Effector memory CD4-positive, alpha-beta T cell (primary cell): ENCODE results near the gene C20orf144.
"Not testable (repeated sequence)": the region's sequence is repeated elsewhere in the genome, so short reads cannot be mapped to it uniquely, and the experiment has no call there.

Source experiments
- DNase-seq, 3 donors: peaks; one replicate each; pipeline ENCODE4 v3.0.0-alpha.2; 2020
- H3K27ac ChIP-seq: 2 replicates; pipeline ENCODE4 v1.7.0; 2013; ENCODE audit warnings: mild to moderate bottlenecking, low read length, moderate library complexity; ENCODE audit not compliant: insufficient read depth, poor library complexity, severe bottlenecking
- H3K27me3 ChIP-seq: replicated peaks from 2 replicates; pipeline ENCODE4 v1.7.0; 2013; ENCODE audit warnings: mild to moderate bottlenecking, low read length; ENCODE audit not compliant: insufficient read depth, control insufficient read depth, poor library complexity, severe bottlenecking
- H3K36me3 ChIP-seq: 2 replicates; pipeline ENCODE4 v1.7.0; 2013; ENCODE audit warnings: mild to moderate bottlenecking, low read length, moderate library complexity; ENCODE audit not compliant: control insufficient read depth, insufficient read depth
- H3K4me1 ChIP-seq: 2 replicates; pipeline ENCODE4 v1.7.0; 2013; ENCODE audit warnings: low read length, mild to moderate bottlenecking; ENCODE audit not compliant: control insufficient read depth, insufficient read depth, poor library complexity, severe bottlenecking
- H3K4me3 ChIP-seq: 2 replicates; pipeline ENCODE4 v1.7.0; 2013; ENCODE audit warnings: low read length, low read depth, mild to moderate bottlenecking; ENCODE audit not compliant: insufficient read depth, poor library complexity, severe bottlenecking
- H3K9me3 ChIP-seq: 2 replicates; pipeline ENCODE4 v1.7.0; 2013; ENCODE audit warnings: mild to moderate bottlenecking, low read length, moderate library complexity; ENCODE audit not compliant: control insufficient read depth

C20orf144 gene

GRCh38 chr20:33696448-33696847 lies 34.3 kb downstream of the C20orf144 start:
- H3K4me1 ChIP-seq = no peaks in the 10 kb centered on the region
- DNase-seq = no peak
- no peak overlapping the region for H3K4me3 ChIP-seq
- no peaks in the 10 kb centered on the region for H3K27me3 ChIP-seq
- H3K9me3 ChIP-seq = no peaks in the 10 kb centered on the region
- H3K36me3 ChIP-seq = no peaks in the 10 kb centered on the region
- H3K27ac ChIP-seq = no peak overlapping the region

DNA sequence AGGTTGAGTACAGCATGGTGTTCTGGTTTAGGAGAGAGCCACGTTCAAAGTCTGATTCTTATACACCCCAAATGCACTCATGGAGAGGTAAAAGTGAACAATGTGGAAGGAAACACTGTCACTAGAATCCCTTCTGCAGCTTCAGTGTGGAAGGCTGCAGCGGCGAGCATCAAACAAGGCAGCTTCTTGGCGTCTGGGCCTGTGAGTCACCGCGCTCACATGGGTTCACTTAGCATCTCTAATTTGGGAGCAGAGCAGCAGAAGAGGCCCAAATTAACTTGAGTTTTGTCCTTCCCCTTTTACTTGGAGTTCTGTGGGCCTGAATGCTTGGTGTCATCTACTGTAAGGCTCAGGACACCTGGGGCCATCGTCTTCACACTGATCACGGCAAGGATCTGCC lies 35.0 kb downstream of the C20orf144 start:
- Histone ChIP-seq H3K36me3 (no peaks in the 10 kb centered on the region), H3K27ac (no peak overlapping the region), H3K4me1 (no peaks in the 10 kb centered on the region), H3K27me3 (no peaks in the 10 kb centered on the region), H3K9me3 (no peaks in the 10 kb centered on the region), H3K4me3 (no peak overlapping the region)
- no peak for DNase-seq

DNA sequence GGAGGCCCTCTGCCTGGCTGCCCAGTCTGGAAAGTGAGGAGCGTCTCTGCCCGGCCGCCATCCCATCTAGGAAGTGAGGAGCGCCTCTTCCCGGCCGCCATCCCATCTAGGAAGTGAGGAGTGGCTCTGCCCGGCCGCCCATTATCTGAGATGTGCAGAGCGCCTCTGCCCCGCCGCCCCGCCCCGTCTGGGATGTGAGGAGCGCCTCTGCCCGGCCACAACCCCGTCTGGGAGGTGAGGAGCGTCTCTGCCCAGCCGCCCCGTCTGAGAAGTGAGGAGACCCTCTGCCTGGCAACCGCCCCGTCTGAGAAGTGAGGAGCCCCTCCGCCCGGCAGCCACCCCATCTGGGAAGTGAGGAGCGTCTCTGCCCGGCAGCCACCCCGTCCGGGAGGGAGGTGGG lies 36.8 kb downstream of the C20orf144 start:
- H3K4me3 ChIP-seq, H3K27ac ChIP-seq, H3K27me3 ChIP-seq, H3K4me1 ChIP-seq, H3K9me3 ChIP-seq, H3K36me3 ChIP-seq, DNase-seq: not testable (repeated sequence)

DNA sequence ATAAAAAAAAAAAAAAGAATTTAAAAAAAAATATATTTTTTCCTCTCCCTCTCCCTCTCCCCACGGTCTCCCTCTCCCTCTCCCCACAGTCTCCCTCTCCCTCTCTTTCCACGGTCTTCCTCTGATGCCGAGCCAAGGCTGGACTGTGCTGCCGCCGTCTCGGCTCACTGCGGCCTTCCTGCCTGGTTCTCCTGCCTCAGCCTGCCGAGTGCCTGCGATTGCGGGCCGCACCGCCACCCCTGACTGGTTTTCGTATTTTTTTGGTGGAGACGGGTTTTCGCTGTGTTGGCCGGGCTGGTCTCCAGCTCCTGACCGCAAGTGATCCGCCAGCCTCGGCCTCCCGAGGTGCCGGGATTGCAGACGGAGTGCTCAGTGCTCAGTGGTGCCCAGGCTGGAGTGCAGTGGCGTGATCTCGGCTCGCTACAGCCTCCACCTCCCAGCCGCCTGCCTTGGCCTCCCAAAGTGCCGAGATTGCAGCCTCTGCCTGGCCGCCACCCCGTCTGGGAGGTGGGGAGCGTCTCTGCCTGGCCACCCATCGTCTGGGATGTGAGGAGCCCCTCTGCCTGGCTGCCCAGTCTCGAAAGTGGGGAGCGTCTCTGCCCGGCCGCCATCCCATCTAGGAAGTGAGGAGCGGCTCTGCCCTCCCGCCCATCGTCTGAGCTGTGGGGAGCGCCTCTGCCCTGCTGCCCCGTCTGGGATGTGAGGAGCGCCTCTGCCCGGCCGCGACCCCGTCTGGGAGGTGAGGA lies 38.7 kb downstream of the C20orf144 start:
- H3K27ac ChIP-seq, H3K9me3 ChIP-seq, H3K36me3 ChIP-seq, DNase-seq, H3K27me3 ChIP-seq, H3K4me1 ChIP-seq, H3K4me3 ChIP-seq: not testable (repeated sequence)

DNA sequence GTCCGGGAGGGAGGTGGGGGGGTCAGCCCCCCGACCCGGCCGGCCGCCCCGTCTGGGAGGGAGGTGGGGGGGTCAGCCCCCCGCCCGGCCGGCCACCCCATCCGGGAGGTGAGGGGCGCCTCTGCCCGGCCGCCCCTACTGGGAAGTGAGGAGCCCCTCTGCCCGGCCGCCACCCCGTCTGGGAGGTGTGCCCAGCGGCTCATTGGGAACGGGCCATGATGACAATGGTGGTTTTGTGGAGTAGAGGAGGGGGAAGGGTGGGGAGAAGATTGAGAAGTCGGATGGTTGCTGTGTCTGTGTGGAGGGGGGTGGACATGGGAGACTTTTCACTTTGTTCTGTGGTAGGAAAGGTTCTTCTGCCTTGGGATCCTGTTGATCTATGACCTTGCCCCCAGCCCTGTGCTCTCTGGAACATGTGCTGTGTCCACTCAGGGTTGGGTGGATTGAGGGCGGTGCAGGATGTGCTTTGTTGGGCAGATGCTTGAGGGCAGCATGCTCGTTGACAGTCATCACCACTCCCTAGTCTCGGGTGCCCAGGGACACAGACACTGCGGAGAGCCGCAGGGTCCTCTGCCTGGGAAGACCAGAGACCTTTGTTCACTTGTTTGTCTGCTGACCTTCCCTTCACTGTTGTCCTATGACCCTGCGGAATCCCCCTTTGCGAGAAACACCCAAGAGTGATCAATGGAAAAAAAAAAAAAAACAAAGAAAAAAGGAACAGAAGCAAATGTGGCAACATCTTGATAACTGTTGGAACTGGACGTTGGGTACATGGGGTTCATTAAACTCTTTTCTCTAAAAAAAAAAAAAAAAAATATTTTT lies 39.7 kb downstream of the C20orf144 start:
- H3K36me3 ChIP-seq = peaks cover 7% of the 10 kb centered on the region

GRCh38 chr20:33702861-33703260 lies 40.7 kb downstream of the C20orf144 start:
- no peak for DNase-seq
- H3K9me3 ChIP-seq = no peaks in the 10 kb centered on the region
- no peak overlapping the region for H3K27ac ChIP-seq
- H3K4me3 ChIP-seq = no peak overlapping the region
- peaks cover 14% of the 10 kb centered on the region for H3K36me3 ChIP-seq
- no peaks in the 10 kb centered on the region for H3K27me3 ChIP-seq
- no peaks in the 10 kb centered on the region for H3K4me1 ChIP-seq

More for the DNA sequence above, 39.7 kb downstream of the C20orf144 start:
- Histone ChIP-seq H3K27me3 (no peaks in the 10 kb centered on the region), H3K4me1 (no peaks in the 10 kb centered on the region), H3K9me3 (no peaks in the 10 kb centered on the region), H3K27ac (no peak overlapping the region), H3K4me3 (no peak overlapping the region)
- no peak for DNase-seq

DNA sequence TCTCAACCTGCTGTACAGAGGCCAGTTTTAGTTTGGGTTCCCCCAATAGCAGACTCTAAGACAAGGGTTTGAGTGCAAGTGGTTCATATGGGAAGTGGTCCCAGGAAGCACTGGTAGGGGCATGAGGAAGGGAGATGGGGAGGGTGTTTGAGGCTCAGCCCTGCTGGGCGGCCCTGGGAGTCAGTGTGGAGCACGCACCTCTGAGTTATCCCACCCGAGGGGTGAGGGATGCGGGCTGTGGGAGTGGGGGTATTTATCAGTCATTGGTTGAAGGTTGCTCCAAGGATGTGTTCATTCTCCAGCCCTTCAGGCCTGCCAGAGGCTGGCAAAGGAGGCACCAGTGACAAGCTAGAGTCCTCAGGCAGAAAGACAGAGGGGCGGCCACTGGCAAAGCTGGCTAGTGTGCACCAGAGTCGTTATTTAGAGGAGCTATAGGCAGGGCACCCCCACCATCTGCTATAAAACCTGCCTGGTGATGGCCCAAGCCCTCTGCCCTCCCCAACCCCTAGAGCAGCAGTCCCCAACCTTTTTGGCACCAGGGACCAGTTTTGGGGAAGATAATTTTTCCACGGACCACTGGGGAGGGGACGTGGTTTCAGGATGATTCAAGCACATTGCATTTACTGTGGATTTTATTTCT lies 41.5 kb downstream of the C20orf144 start:
- H3K27ac ChIP-seq = no peak overlapping the region
- no peak for DNase-seq
- H3K4me3 ChIP-seq = no peak overlapping the region
- no peaks in the 10 kb centered on the region for H3K9me3 ChIP-seq
- no peaks in the 10 kb centered on the region for H3K4me1 ChIP-seq
- H3K36me3 ChIP-seq = peaks cover 14% of the 10 kb centered on the region
- no peaks in the 10 kb centered on the region for H3K27me3 ChIP-seq

- H3K36me3 ChIP-seq = peaks cover 14% of the 10 kb centered on the region
- no peaks in the 10 kb centered on the region for H3K4me1 ChIP-seq
- H3K9me3 ChIP-seq = no peaks in the 10 kb centered on the region
- H3K27ac ChIP-seq = no peak overlapping the region
- H3K27me3 ChIP-seq = no peaks in the 10 kb centered on the region
- H3K4me3 ChIP-seq = no peak overlapping the region
- DNase-seq = no peak
These were observed 42.2 kb downstream of the C20orf144 start for GRCh38 chr20:33704197-33704924.

- Histone ChIP-seq H3K4me3 (no peak overlapping the region), H3K27me3 (no peaks in the 10 kb centered on the region), H3K9me3 (no peaks in the 10 kb centered on the region), H3K27ac (no peak overlapping the region), H3K4me1 (no peaks in the 10 kb centered on the region), H3K36me3 (peaks cover 29% of the 10 kb centered on the region)
- DNase-seq = no peak
These were observed 45.5 kb downstream of the C20orf144 start for GRCh38 chr20:33707668-33708067.
